Measurements from ENCODE around the gene GSTM5. TPM values are rescaled to one million over a fixed set of nuclear protein-coding genes. Genes with fewer than 3 reads are reported as not detected.

GSTM5 gene
- total and polyA plus RNA-seq, 2 of the 8 experiments (the other 6 are each of a cell fraction or from before 2014, with no cell fraction given) = 0.24 to 0.89 TPM

DNA sequence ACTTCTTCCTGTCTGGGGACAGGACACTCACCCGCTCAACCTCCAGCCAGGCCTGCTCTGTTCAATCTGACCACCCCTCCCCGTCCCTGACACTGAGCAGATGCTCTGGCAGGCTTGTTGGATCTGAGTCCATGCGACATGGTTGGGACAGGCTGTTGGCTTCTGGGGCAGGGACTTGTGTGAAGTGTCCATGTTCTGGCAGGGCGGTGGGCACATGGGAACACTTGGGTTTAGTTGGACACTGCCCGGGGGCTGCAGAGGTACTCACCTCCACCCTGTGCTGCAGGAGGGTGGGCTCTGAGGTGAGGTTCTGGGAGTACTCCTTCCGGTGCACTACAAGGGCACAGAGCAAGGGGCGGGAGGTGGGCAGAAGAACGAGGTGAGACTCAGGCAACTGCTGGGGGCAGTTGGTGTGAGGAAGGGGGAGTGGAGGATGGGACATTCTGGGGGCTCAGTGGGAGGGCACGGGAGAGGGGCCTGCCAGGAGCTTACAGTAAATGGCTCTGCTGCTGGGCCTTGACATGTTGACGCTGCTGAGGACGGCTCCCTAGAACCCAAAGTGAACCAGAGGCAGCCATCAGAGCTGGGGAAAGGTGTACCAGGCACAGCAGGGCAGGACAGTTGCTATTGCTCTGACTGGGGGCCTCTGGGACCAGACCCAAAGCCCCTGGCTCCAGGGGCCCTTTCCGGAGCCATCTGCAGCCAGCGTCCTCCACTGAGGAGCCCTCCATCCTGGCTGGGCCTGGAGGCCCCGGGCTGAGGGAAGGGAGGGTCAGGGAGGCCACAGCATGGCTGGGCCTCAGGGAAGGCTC, 49.4 kb downstream of the GSTM5 start:
- H3K14ac ChIP-seq (ENCODE audit: insufficient read length) = no peak overlapping the region
- WGBS, 2 experiments (ENCODE audit: extremely low coverage in 1 of 2, insufficient coverage in 1 of 2, insufficient read length in 1 of 2, insufficient replicate concordance in 2 of 2, low coverage in 1 of 2, low lambda C conversion rate in 2 of 2, missing lambda C conversion rate in 1 of 2) = 90% methylated on average over 13 of the region's 14 CpGs; no CpG with 5 or more reads in 1 of the 2 experiments
- H2AK5ac ChIP-seq (ENCODE audit: low read depth, low read length) = no peak overlapping the region
- no peaks in the 10 kb centered on the region for H3K23me2 ChIP-seq (ENCODE audit: low read depth, low read length)
- no peak overlapping the region for H3K4me2 ChIP-seq (ENCODE audit: insufficient read depth in 1 of 2, low read depth in 2 of 2, low read length in 2 of 2)
- no peak overlapping the region for H2BK15ac ChIP-seq (ENCODE audit: low read length)
- H3K4ac ChIP-seq (replicated peaks; ENCODE audit: insufficient read length, low read depth, low read length) = no peak overlapping the region
- FAIRE-seq = no peak
- no peaks in the 10 kb centered on the region for H4K20me1 ChIP-seq (replicated peaks in 1 of 2; ENCODE audit: control insufficient read depth in 1 of 2, insufficient read depth in 2 of 2, low read length in 2 of 2)
- peak overlapping the region; percentile 12; the same call in 1 of the 2 replicates for H4K8ac ChIP-seq (ENCODE audit: extremely low read depth, insufficient read depth, low read length)
- H3K9ac ChIP-seq (replicated peaks in 1 of 4; ENCODE audit: extremely low read depth in 1 of 4, low read depth in 3 of 4, low read length in 3 of 4) = no peak overlapping the region
- H3K9me3 ChIP-seq (ENCODE audit: insufficient read depth in 2 of 2, low read depth in 1 of 2, low read length in 1 of 2) = no peaks in the 10 kb centered on the region
- ChIA-PET CTCF (ENCODE audit: partially characterized antibody) (interaction anchor here (0.5 to 5.1 kb wide), 5 partner anchors 14 to 202 kb away, joined by 3 to 43 read pairs (median 3); no protein-coding TSS in a partner anchor), POLR2A (ENCODE audit: partially characterized antibody) (no interaction called here)
- H3K23ac ChIP-seq (ENCODE audit: insufficient read length) = no peak overlapping the region
- H3K4me1 ChIP-seq (replicated peaks in 1 of 4; ENCODE audit: control insufficient read depth in 3 of 4, insufficient read depth in 4 of 4, low read length in 3 of 4) = no peaks in the 10 kb centered on the region; a peak in 1 of 7 replicates
- no peak overlapping the region for H2BK5ac ChIP-seq (ENCODE audit: low read depth, low read length)
- no peak overlapping the region for H3K4me3 ChIP-seq (ENCODE audit: extremely low read depth in 1 of 4, insufficient read depth in 2 of 4, low read depth in 3 of 4, low read length in 4 of 4)
- H2BK20ac ChIP-seq (ENCODE audit: low read length) = no peak overlapping the region
- H3K36me3 ChIP-seq (ENCODE audit: control insufficient read depth in 2 of 4, insufficient read depth in 4 of 4, low read length in 3 of 4) = no peaks in the 10 kb centered on the region
- H2BK12ac ChIP-seq (ENCODE audit: low read depth, low read length) = no peak overlapping the region
- no peak overlapping the region for H4K5ac ChIP-seq (ENCODE audit: insufficient read length, low read depth, low read length)
- H3K79me2 ChIP-seq (ENCODE audit: control insufficient read depth in 1 of 2, insufficient read depth in 2 of 2, low read length in 2 of 2) = no peaks in the 10 kb centered on the region
- no peak overlapping the region; the same call in 1 of the 2 replicates for H2AFZ ChIP-seq (ENCODE audit: low read length)
- H3K18ac ChIP-seq (ENCODE audit: extremely low read depth, low read length) = no peak overlapping the region
- H3K56ac ChIP-seq (replicated peaks; ENCODE audit: insufficient read length, low read depth, low read length) = no peak overlapping the region
- H2BK120ac ChIP-seq (replicated peaks; ENCODE audit: low read depth, low read length) = no peak overlapping the region
- no peaks in the 10 kb centered on the region for H3K27me3 ChIP-seq (replicated peaks in 1 of 4; ENCODE audit: control insufficient read depth in 3 of 4, extremely low read depth in 1 of 4, insufficient read depth in 3 of 4, low read length in 3 of 4)
- H3K27ac ChIP-seq (ENCODE audit: low read depth, low read length) = no peak overlapping the region
- no peaks in the 10 kb centered on the region for H3K79me1 ChIP-seq (ENCODE audit: low read depth, low read length)
- DNase-seq (ENCODE audit: low read depth in 1 of 2, low spot score in 2 of 2) = no peak
- H4K91ac ChIP-seq (replicated peaks; ENCODE audit: insufficient read length, low read length) = no peak overlapping the region
- no peak for TF ChIP-seq CREB1 (IDR thresholded peaks at IDR 0.05)
- no peak for TF ChIP-seq CHD1 (IDR thresholded peaks at IDR 0.05; ENCODE audit: low read depth, low read length)
- TF ChIP-seq SP4 (IDR thresholded peaks at IDR 0.05; ENCODE audit: low read length) = no peak
- TF ChIP-seq EZH2 (IDR thresholded peaks at IDR 0.05; ENCODE audit: low read depth, low read length, severe bottlenecking) = no peak
- no peak for TF ChIP-seq CEBPB (IDR thresholded peaks at IDR 0.05; ENCODE audit: low read depth, low read length)
- TF ChIP-seq NANOG (IDR thresholded peaks at IDR 0.05; ENCODE audit: insufficient read depth, low read depth, low read length, poor library complexity, severe bottlenecking) = no peak
- no peak for TF ChIP-seq RAD21 (IDR thresholded peaks at IDR 0.05 in 1 of 2, conservative IDR thresholded peaks at IDR 0.05 in 1 of 2; ENCODE audit: low read depth in 2 of 2, low read length in 2 of 2)
- TF ChIP-seq BCL11A (IDR thresholded peaks at IDR 0.05; ENCODE audit: low read depth in 2 of 2, low read length in 2 of 2) = no peak
- no peak for TF ChIP-seq BACH1 (IDR thresholded peaks at IDR 0.05; ENCODE audit: low read length)

Data from H1 (cell line).